ENCODE data around the gene GATC. TPM values are rescaled to one million over a fixed set of nuclear protein-coding genes. Genes with fewer than 3 reads are reported as not detected.

Gene GATC
- total RNA-seq, 2 donors from 2014 or later = 16.9 to 24.1 TPM

Small RNA genes lying within 50 kb of the gene (small RNA-seq; reads per million reads assigned to genes)
- not detected for gene RF00019

Other genes with a start within 250 kb of the GATC start
- gene RPLP0, start 245.3 kb upstream of the GATC start, total RNA-seq = 1,000 to 10,000 TPM; 1,243 to 1,902 TPM
- gene PXN, start 180.7 kb upstream of the GATC start, total RNA-seq = 10 to 100 TPM; 29.3 to 35.9 TPM
- under 1 TPM; under 0.01 TPM for gene RNU4-2, start 154.5 kb upstream of the GATC start, total RNA-seq
- under 1 TPM; under 0.01 TPM for gene RNU4-1, start 153.2 kb upstream of the GATC start, total RNA-seq
- 1 to 10 TPM in 1 of 2 donors, under 1 TPM in 1; 0.99 to 6.2 TPM for gene SIRT4, start 144.1 kb upstream of the GATC start, total RNA-seq
- gene PLA2G1B, start 118.7 kb upstream of the GATC start, total RNA-seq = over 10,000 TPM in 1 of 2 donors, 1,000 to 10,000 TPM in 1; 6,971 to 11,984 TPM
- 1 to 10 TPM in 1 of 2 donors, under 1 TPM in 1; 0.66 to 1.3 TPM for gene MSI1, start 77.3 kb upstream of the GATC start, total RNA-seq
- gene COX6A1, start 8.3 kb upstream of the GATC start, total RNA-seq = 100 to 1,000 TPM; 183 to 359 TPM
- 10 to 100 TPM in 1 of 2 donors, 1 to 10 TPM in 1; 2.3 to 11.2 TPM for gene TRIAP1, start 60 bp upstream of the GATC start, total RNA-seq
- 10 to 100 TPM; 86.0 to 93.9 TPM for gene SRSF9, start 23.3 kb downstream of the GATC start, total RNA-seq
- 100 to 1,000 TPM in 1 of 2 donors, 10 to 100 TPM in 1; 48.5 to 143 TPM for gene DYNLL1, start 49.7 kb downstream of the GATC start, total RNA-seq
- 10 to 100 TPM in 1 of 2 donors, 1 to 10 TPM in 1; 9.6 to 24.1 TPM for gene COQ5, start 82.7 kb downstream of the GATC start, total RNA-seq
- gene RNF10, start 87.9 kb downstream of the GATC start, total RNA-seq = 100 to 1,000 TPM in 1 of 2 donors, 10 to 100 TPM in 1; 62.5 to 124 TPM
- gene POP5, start 135.0 kb downstream of the GATC start, total RNA-seq = 10 to 100 TPM; 23.9 to 45.8 TPM
- 1 to 10 TPM in 1 of 2 donors, under 1 TPM in 1; 0.33 to 1.0 TPM for gene CABP1, start 194.2 kb downstream of the GATC start, total RNA-seq
- 100 to 1,000 TPM in 1 of 2 donors, 10 to 100 TPM in 1; 54.7 to 107 TPM for gene MLEC, start 240.7 kb downstream of the GATC start, total RNA-seq

Data from body of pancreas (tissue), 2 donors.